OCI-LY7 (cell line): ENCODE results near the gene IL24.

ENCODE experiments used
- EZH2phosphoT487 ChIP-seq: fragments of 200-600 bp; sonication (generic); IDR thresholded peaks from 2 replicates; pipeline ENCODE4 v1.6.1; 2018; ENCODE audit warnings: low read depth, borderline replicate concordance, mild to moderate bottlenecking, mixed run types, antibody characterized with exemption, low read length, moderate library complexity, mixed read lengths
- TF ChIP-seq, protein P1 (sequence below): fragments of 200-600 bp; sonication (generic); conservative IDR thresholded peaks from 2 replicates; pipeline ENCODE4 v1.5.1; 2014; ENCODE audit warnings: mild to moderate bottlenecking, antibody characterized with exemption, low read length, moderate library complexity, mixed read lengths

DNA sequence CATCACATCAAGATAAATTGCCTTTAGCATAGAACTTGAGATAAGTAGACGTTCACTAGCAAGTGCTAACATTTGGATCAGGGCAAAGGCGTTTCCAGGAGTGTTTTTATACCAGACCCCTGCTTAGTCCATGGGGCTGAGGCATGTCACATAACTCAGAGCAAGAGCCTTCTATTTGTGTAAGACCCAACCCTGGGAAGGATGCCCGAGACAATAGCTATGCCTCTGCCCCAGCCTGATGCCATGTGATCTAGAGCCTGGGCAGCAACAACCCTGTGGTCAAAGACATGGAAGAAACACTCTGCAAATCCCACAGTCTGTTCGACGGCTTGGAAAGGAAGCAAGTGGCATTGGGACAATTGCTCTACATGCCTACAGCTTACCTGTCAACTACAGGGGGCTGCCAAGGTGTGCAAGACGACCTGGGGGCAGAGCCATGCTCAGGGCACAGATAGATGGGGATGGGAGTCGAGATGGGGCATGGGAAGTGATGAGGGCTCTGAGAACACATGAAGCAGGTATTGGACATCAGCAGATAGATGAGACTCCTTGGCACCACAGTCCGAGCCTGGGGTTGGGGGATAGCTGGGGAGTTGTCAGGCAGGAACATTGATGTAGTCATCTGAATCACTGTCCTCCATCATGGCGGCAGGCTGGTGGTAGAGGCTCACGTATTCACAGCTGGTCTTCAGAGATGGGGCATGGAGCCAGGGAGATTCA lies 7.3 kb downstream of the IL24 start:
- TF ChIP-seq, protein P1, sequence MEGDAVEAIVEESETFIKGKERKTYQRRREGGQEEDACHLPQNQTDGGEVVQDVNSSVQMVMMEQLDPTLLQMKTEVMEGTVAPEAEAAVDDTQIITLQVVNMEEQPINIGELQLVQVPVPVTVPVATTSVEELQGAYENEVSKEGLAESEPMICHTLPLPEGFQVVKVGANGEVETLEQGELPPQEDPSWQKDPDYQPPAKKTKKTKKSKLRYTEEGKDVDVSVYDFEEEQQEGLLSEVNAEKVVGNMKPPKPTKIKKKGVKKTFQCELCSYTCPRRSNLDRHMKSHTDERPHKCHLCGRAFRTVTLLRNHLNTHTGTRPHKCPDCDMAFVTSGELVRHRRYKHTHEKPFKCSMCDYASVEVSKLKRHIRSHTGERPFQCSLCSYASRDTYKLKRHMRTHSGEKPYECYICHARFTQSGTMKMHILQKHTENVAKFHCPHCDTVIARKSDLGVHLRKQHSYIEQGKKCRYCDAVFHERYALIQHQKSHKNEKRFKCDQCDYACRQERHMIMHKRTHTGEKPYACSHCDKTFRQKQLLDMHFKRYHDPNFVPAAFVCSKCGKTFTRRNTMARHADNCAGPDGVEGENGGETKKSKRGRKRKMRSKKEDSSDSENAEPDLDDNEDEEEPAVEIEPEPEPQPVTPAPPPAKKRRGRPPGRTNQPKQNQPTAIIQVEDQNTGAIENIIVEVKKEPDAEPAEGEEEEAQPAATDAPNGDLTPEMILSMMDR, result no peak
- TF ChIP-seq EZH2phosphoT487, result no peak
